ENCODE measurements around the gene TRPC4AP.

Gene TRPC4AP

DNA sequence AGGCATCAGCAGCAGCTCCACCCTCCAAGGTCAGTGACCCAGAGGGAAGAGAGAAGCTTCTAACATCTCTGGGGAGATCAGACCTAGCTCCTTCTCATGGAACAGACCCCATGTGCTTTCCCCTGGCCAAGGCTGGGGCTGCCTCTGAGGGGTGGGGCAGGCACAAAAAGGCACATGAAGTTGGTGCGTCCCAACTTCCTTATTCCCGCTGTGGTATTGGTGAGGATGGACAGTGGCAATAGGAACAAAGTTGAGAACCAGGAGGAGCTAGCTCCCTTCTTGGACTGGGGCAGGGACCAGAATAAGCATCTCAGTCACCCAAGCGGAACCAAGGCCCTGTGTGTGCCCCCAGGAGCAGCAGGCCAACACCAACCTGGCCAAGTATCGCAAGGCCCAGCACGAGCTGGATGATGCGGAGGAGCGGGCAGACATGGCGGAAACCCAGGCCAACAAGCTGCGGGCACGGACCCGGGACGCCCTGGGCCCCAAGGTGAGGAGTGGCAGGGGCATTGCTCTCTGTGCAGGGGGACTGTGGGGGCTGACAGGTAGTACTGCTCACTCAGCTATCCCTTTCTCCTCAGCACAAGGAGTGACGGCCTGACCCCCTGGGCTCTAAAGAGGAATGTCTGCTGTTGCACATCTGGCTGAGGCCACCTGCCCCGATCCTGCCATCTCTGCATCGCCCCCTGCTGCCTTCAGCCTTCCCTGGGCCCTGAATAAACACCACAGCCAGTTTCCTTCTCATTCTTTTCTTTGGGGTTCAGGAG is 90.8 kb downstream of the TRPC4AP start:
- no peak for ATAC-seq
- no peak for TF ChIP-seq ISL1 (CRISPR knock-in tag; IDR thresholded peaks at IDR 0.05)
- TF ChIP-seq GLIS3 (CRISPR knock-in tag; IDR thresholded peaks at IDR 0.05) = no peak
- TF ChIP-seq, protein P1, sequence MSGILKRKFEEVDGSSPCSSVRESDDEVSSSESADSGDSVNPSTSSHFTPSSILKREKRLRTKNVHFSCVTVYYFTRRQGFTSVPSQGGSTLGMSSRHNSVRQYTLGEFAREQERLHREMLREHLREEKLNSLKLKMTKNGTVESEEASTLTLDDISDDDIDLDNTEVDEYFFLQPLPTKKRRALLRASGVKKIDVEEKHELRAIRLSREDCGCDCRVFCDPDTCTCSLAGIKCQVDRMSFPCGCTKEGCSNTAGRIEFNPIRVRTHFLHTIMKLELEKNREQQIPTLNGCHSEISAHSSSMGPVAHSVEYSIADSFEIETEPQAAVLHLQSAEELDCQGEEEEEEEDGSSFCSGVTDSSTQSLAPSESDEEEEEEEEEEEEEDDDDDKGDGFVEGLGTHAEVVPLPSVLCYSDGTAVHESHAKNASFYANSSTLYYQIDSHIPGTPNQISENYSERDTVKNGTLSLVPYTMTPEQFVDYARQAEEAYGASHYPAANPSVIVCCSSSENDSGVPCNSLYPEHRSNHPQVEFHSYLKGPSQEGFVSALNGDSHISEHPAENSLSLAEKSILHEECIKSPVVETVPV (CRISPR knock-in tag; IDR thresholded peaks at IDR 0.05) = no peak
- no peak for TF ChIP-seq RARB (CRISPR knock-in tag; IDR thresholded peaks at IDR 0.05)
- TF ChIP-seq, protein P2, sequence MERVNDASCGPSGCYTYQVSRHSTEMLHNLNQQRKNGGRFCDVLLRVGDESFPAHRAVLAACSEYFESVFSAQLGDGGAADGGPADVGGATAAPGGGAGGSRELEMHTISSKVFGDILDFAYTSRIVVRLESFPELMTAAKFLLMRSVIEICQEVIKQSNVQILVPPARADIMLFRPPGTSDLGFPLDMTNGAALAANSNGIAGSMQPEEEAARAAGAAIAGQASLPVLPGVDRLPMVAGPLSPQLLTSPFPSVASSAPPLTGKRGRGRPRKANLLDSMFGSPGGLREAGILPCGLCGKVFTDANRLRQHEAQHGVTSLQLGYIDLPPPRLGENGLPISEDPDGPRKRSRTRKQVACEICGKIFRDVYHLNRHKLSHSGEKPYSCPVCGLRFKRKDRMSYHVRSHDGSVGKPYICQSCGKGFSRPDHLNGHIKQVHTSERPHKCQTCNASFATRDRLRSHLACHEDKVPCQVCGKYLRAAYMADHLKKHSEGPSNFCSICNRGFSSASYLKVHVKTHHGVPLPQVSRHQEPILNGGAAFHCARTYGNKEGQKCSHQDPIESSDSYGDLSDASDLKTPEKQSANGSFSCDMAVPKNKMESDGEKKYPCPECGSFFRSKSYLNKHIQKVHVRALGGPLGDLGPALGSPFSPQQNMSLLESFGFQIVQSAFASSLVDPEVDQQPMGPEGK (CRISPR knock-in tag; IDR thresholded peaks at IDR 0.05; ENCODE audit: borderline replicate concordance) = no peak
- TF ChIP-seq ZNF565 (CRISPR knock-in tag; conservative IDR thresholded peaks at IDR 0.05; ENCODE audit: low read depth) = no peak
- no peak for TF ChIP-seq ARNTL (CRISPR knock-in tag; IDR thresholded peaks at IDR 0.05; ENCODE audit: borderline replicate concordance, low read depth)
- TF ChIP-seq, protein P3, sequence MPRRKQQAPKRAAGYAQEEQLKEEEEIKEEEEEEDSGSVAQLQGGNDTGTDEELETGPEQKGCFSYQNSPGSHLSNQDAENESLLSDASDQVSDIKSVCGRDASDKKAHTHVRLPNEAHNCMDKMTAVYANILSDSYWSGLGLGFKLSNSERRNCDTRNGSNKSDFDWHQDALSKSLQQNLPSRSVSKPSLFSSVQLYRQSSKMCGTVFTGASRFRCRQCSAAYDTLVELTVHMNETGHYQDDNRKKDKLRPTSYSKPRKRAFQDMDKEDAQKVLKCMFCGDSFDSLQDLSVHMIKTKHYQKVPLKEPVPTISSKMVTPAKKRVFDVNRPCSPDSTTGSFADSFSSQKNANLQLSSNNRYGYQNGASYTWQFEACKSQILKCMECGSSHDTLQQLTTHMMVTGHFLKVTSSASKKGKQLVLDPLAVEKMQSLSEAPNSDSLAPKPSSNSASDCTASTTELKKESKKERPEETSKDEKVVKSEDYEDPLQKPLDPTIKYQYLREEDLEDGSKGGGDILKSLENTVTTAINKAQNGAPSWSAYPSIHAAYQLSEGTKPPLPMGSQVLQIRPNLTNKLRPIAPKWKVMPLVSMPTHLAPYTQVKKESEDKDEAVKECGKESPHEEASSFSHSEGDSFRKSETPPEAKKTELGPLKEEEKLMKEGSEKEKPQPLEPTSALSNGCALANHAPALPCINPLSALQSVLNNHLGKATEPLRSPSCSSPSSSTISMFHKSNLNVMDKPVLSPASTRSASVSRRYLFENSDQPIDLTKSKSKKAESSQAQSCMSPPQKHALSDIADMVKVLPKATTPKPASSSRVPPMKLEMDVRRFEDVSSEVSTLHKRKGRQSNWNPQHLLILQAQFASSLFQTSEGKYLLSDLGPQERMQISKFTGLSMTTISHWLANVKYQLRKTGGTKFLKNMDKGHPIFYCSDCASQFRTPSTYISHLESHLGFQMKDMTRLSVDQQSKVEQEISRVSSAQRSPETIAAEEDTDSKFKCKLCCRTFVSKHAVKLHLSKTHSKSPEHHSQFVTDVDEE (CRISPR knock-in tag; IDR thresholded peaks at IDR 0.05) = no peak
- no peak for TF ChIP-seq TCF4 (CRISPR knock-in tag; IDR thresholded peaks at IDR 0.05; ENCODE audit: borderline replicate concordance)
- no peak for TF ChIP-seq POU6F1 (CRISPR knock-in tag; IDR thresholded peaks at IDR 0.05; ENCODE audit: borderline replicate concordance, low read depth)
- no peak for TF ChIP-seq CSDC2 (CRISPR knock-in tag; IDR thresholded peaks at IDR 0.05)
- TF ChIP-seq OSR1 (CRISPR knock-in tag; IDR thresholded peaks at IDR 0.05) = no peak
- TF ChIP-seq SNAI2 (CRISPR knock-in tag; IDR thresholded peaks at IDR 0.05) = no peak
- no peak for TF ChIP-seq CREB5 (CRISPR knock-in tag; IDR thresholded peaks at IDR 0.05; ENCODE audit: low read depth)

- TF ChIP-seq GLIS3 (CRISPR knock-in tag; IDR thresholded peaks at IDR 0.05) (no peak), TOX (CRISPR knock-in tag; IDR thresholded peaks at IDR 0.05; ENCODE audit: borderline replicate concordance) (no peak), ZNF565 (CRISPR knock-in tag; conservative IDR thresholded peaks at IDR 0.05; ENCODE audit: low read depth) (no peak), PPARA (CRISPR knock-in tag; IDR thresholded peaks at IDR 0.05; ENCODE audit: borderline replicate concordance) (no peak)
- TF ChIP-seq, protein P1 (CRISPR knock-in tag; IDR thresholded peaks at IDR 0.05) = no peak
- TF ChIP-seq, protein P3 (CRISPR knock-in tag; IDR thresholded peaks at IDR 0.05) = no peak
Observed at GRCh38 chr20:35000922-35001595, 91.5 kb downstream of the TRPC4AP start.

More at GRCh38 chr20:35000922-35001595, 91.5 kb downstream of the TRPC4AP start:
- no peak for ATAC-seq
